ENCODE measurements around the gene BICC1.

DNA sequence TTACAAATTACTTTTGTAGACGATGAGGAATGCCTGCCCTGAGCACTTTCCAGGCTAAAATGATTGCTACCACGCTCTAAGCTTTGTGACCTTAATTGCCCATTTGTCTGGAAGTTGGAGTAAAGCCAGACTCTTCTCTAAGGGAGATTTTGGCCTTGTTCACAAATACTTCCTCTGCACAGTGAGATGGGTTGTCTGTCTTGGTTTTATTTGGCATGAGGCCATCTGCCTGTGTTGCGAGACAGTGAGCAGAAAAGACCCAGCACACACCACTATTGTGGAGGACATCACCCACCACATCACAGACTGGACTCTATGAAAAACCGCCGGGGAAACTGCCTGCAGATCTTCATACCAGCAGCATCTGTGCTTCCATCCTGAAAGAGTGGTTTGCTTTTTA is 138.4 kb downstream of the BICC1 start:
- no peak for TF ChIP-seq EZH2 (IDR thresholded peaks at IDR 0.05; ENCODE audit: borderline replicate concordance, insufficient read depth, low read depth, low read length, poor library complexity, severe bottlenecking)
- TF ChIP-seq, protein P1, sequence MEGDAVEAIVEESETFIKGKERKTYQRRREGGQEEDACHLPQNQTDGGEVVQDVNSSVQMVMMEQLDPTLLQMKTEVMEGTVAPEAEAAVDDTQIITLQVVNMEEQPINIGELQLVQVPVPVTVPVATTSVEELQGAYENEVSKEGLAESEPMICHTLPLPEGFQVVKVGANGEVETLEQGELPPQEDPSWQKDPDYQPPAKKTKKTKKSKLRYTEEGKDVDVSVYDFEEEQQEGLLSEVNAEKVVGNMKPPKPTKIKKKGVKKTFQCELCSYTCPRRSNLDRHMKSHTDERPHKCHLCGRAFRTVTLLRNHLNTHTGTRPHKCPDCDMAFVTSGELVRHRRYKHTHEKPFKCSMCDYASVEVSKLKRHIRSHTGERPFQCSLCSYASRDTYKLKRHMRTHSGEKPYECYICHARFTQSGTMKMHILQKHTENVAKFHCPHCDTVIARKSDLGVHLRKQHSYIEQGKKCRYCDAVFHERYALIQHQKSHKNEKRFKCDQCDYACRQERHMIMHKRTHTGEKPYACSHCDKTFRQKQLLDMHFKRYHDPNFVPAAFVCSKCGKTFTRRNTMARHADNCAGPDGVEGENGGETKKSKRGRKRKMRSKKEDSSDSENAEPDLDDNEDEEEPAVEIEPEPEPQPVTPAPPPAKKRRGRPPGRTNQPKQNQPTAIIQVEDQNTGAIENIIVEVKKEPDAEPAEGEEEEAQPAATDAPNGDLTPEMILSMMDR (IDR thresholded peaks at IDR 0.05), result no peak

All from B cell (primary cell).